ENCODE measurements around the gene GMPR2.

The GMPR2 gene

GRCh38 chr14:24266344-24267244, 33.9 kb downstream of the GMPR2 start:
- H3K36me3 ChIP-seq (ENCODE audit: insufficient read depth, low read length) = 0 out of 2 replicates have a peak, but pooled peaks cover 3% of the 10 kb centered on the region
- no peaks in the 10 kb centered on the region for H4K20me1 ChIP-seq (ENCODE audit: insufficient read depth, low read length)
- no peak overlapping the region for H2AFZ ChIP-seq (ENCODE audit: low read length)
- no peaks in the 10 kb centered on the region for H3F3A ChIP-seq (ENCODE audit: insufficient read depth, low read length)
- no peak overlapping the region for H3K4me2 ChIP-seq (ENCODE audit: low read length)
- no peaks in the 10 kb centered on the region for H3K9me3 ChIP-seq (ENCODE audit: low read length)
- H3K4me1 ChIP-seq (ENCODE audit: insufficient read depth, low read length, severe bottlenecking) = peaks cover 9% of the 10 kb centered on the region
- H3K9me2 ChIP-seq (ENCODE audit: low read depth, low read length) = no peaks in the 10 kb centered on the region
- H3K79me2 ChIP-seq (ENCODE audit: insufficient read depth, low read length) = no peaks in the 10 kb centered on the region
- no peak overlapping the region for H3K9ac ChIP-seq (ENCODE audit: low read length)
- no peak overlapping the region for H3K27ac ChIP-seq (ENCODE audit: low read depth, low read length, poor library complexity, severe bottlenecking)
- H3K27me3 ChIP-seq (ENCODE audit: insufficient read depth, low read length) = no peaks in the 10 kb centered on the region
- H3K4me3 ChIP-seq (ENCODE audit: low read depth, low read length, poor library complexity, severe bottlenecking) = no peak overlapping the region
- TF ChIP-seq EZH2 (IDR thresholded peaks at IDR 0.05; ENCODE audit: borderline replicate concordance, low read length) (no peak), CTCF (IDR thresholded peaks at IDR 0.05; ENCODE audit: low read length) (no peak)

GRCh38 chr14:24267516-24267915, 34.8 kb downstream of the GMPR2 start:
- H3K27me3 ChIP-seq (ENCODE audit: insufficient read depth, low read length) = no peaks in the 10 kb centered on the region
- H3K9me2 ChIP-seq (ENCODE audit: low read depth, low read length) = no peaks in the 10 kb centered on the region
- H3F3A ChIP-seq (ENCODE audit: insufficient read depth, low read length) = no peaks in the 10 kb centered on the region
- H3K4me1 ChIP-seq (ENCODE audit: insufficient read depth, low read length, severe bottlenecking) = peaks cover 19% of the 10 kb centered on the region
- no peaks in the 10 kb centered on the region for H3K79me2 ChIP-seq (ENCODE audit: insufficient read depth, low read length)
- no peaks in the 10 kb centered on the region for H3K9me3 ChIP-seq (ENCODE audit: low read length)
- no peak for TF ChIP-seq CTCF (IDR thresholded peaks at IDR 0.05; ENCODE audit: low read length)
- TF ChIP-seq EZH2 (IDR thresholded peaks at IDR 0.05; ENCODE audit: borderline replicate concordance, low read length) = no peak
- no peak overlapping the region for H2AFZ ChIP-seq (ENCODE audit: low read length)
- no peak overlapping the region for H3K27ac ChIP-seq (ENCODE audit: low read depth, low read length, poor library complexity, severe bottlenecking)
- H3K9ac ChIP-seq (ENCODE audit: low read length) = no peak overlapping the region
- H4K20me1 ChIP-seq (ENCODE audit: insufficient read depth, low read length) = no peaks in the 10 kb centered on the region
- H3K4me3 ChIP-seq (ENCODE audit: low read depth, low read length, poor library complexity, severe bottlenecking) = no peak overlapping the region
- 0 out of 2 replicates have a peak, but pooled peaks cover 3% of the 10 kb centered on the region for H3K36me3 ChIP-seq (ENCODE audit: insufficient read depth, low read length)
- H3K4me2 ChIP-seq (ENCODE audit: low read length) = no peak overlapping the region

GRCh38 chr14:24268225-24268624, 35.5 kb downstream of the GMPR2 start:
- TF ChIP-seq CTCF (IDR thresholded peaks at IDR 0.05; ENCODE audit: low read length) (no peak), EZH2 (IDR thresholded peaks at IDR 0.05; ENCODE audit: borderline replicate concordance, low read length) (no peak)

More at GRCh38 chr14:24268225-24268624, 35.5 kb downstream of the GMPR2 start:
- no peaks in the 10 kb centered on the region for H3K9me3 ChIP-seq (ENCODE audit: low read length)
- H2AFZ ChIP-seq (ENCODE audit: low read length) = no peak overlapping the region
- H3K4me3 ChIP-seq (ENCODE audit: low read depth, low read length, poor library complexity, severe bottlenecking) = no peak overlapping the region
- H3K9ac ChIP-seq (ENCODE audit: low read length) = no peak overlapping the region
- H3F3A ChIP-seq (ENCODE audit: insufficient read depth, low read length) = no peaks in the 10 kb centered on the region
- H3K4me1 ChIP-seq (ENCODE audit: insufficient read depth, low read length, severe bottlenecking) = peaks cover 24% of the 10 kb centered on the region
- H4K20me1 ChIP-seq (ENCODE audit: insufficient read depth, low read length) = no peaks in the 10 kb centered on the region
- H3K79me2 ChIP-seq (ENCODE audit: insufficient read depth, low read length) = no peaks in the 10 kb centered on the region
- 0 out of 2 replicates have a peak, but pooled peaks cover 3% of the 10 kb centered on the region for H3K36me3 ChIP-seq (ENCODE audit: insufficient read depth, low read length)
- no peaks in the 10 kb centered on the region for H3K9me2 ChIP-seq (ENCODE audit: low read depth, low read length)
- no peak overlapping the region for H3K27ac ChIP-seq (ENCODE audit: low read depth, low read length, poor library complexity, severe bottlenecking)
- H3K4me2 ChIP-seq (ENCODE audit: low read length) = no peak overlapping the region
- no peaks in the 10 kb centered on the region for H3K27me3 ChIP-seq (ENCODE audit: insufficient read depth, low read length)

Data from OCI-LY1 (cell line).